Prostate gland (tissue), 2 donors: ENCODE measurements around the gene PLAAT4. TPM values are rescaled to one million over a fixed set of nuclear protein-coding genes. Genes with fewer than 3 reads are reported as not detected.
A peak's percentile ranks its signal among the peaks of the same experiment; 100 is the strongest.

Experiments
- DNase-seq: peaks from one replicate; pipeline ENCODE4 v3.0.0-alpha.2; 2019; ENCODE audit warnings: low spot score
- H3K27ac ChIP-seq, 2 donors: fragments of 200-600 bp; sonication (generic); 2 replicates each; pipeline ENCODE4 v1.5.1; 2017 to 2019
- H3K27me3 ChIP-seq: fragments of 200-600 bp; sonication (generic); replicated peaks from 2 replicates; pipeline ENCODE4 v1.5.1; 2019; ENCODE audit not compliant: insufficient read depth
- H3K36me3 ChIP-seq, 2 donors: fragments of 200-600 bp; sonication (generic); 1 replicate in 1 of 2; 2 replicates in 1 of 2; pipeline versions ENCODE4 v1.5.1 to v1.8.1; 2017 to 2019
- H3K4me1 ChIP-seq: fragments of 200-600 bp; sonication (generic); replicated peaks from 2 replicates; pipeline ENCODE4 v1.5.1; 2019
- H3K4me3 ChIP-seq, 2 donors: fragments of 200-600 bp; sonication (generic); 2 replicates each; pipeline ENCODE4 v1.5.1; 2017 to 2019
- H3K9me3 ChIP-seq: fragments of 200-600 bp; sonication (generic); 2 replicates; pipeline ENCODE4 v1.5.1; 2017
- POLR2A ChIP-seq: fragments of 450-650 bp; IDR thresholded peaks from one replicate; pipeline ENCODE4 v1.6.1; 2016; ENCODE audit warnings: antibody characterized with exemption, mild to moderate bottlenecking
- POLR2AphosphoS5 ChIP-seq: sonication (generic); formaldehyde crosslinking; IDR thresholded peaks from one replicate; pipeline ENCODE4 v1.6.1; 2017; ENCODE audit warnings: antibody characterized with exemption
- WGBS: methylation state at CpG from one replicate; pipeline ENCODE4 v1.1.5; 2018; 5-methylcytosine and 5-hydroxymethylcytosine counted together
- intact Hi-C: fragments of 100-400 bp; cut with DNase I; formaldehyde crosslinking; loops from one replicate; pipeline ENCODE4 v1.14.2; 2022
- total RNA-seq, 2 donors: library from RNA; depleted of rRNA; stranded (reverse); fragments of >200 nt; gene quantifications; one replicate each; pipeline ENCODE4 v1.1.0, GENCODE V29; 2016
- TF ChIP-seq, protein P1 (sequence below), 4 experiments: fragments of 200-600 bp in 2 of 4; fragments of 450-650 bp in 2 of 4; sonication (generic) in 2 of 4; IDR thresholded peaks; 1 replicate in 3 of 4; 2 replicates in 1 of 4; pipeline ENCODE4 v1.5.1; 2016 to 2019; ENCODE audit warnings: antibody characterized with exemption in 4 of 4, mild to moderate bottlenecking in 2 of 4, moderate library complexity in 2 of 4

The PLAAT4 gene
- total RNA-seq, 2 donors from 2014 or later = 47.6 to 50.8 TPM

GRCh38 chr11:63491240-63491587, 45.4 kb upstream of the PLAAT4 start:
- no peaks in the 10 kb centered on the region for H3K36me3 ChIP-seq
- H3K27ac ChIP-seq = peak overlapping the region; percentile 38 to 62
- TF ChIP-seq POLR2A = no peak
- TF ChIP-seq, protein P1, sequence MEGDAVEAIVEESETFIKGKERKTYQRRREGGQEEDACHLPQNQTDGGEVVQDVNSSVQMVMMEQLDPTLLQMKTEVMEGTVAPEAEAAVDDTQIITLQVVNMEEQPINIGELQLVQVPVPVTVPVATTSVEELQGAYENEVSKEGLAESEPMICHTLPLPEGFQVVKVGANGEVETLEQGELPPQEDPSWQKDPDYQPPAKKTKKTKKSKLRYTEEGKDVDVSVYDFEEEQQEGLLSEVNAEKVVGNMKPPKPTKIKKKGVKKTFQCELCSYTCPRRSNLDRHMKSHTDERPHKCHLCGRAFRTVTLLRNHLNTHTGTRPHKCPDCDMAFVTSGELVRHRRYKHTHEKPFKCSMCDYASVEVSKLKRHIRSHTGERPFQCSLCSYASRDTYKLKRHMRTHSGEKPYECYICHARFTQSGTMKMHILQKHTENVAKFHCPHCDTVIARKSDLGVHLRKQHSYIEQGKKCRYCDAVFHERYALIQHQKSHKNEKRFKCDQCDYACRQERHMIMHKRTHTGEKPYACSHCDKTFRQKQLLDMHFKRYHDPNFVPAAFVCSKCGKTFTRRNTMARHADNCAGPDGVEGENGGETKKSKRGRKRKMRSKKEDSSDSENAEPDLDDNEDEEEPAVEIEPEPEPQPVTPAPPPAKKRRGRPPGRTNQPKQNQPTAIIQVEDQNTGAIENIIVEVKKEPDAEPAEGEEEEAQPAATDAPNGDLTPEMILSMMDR (IDR thresholded peaks at IDR 0.05) = no peak
- TF ChIP-seq POLR2AphosphoS5 = no peak
- WGBS = 3% methylated on average over 13 of the region's 13 CpGs
- H3K9me3 ChIP-seq = no peaks in the 10 kb centered on the region
- peak overlapping the region; percentile 31 to 35 for H3K4me3 ChIP-seq
- no peaks in the 10 kb centered on the region for H3K27me3 ChIP-seq
- DNase-seq = no peak
- intact Hi-C loops = loop anchor here (5.0 kb wide), 1 partner anchor 41 kb away; no protein-coding TSS in a partner anchor
- H3K4me1 ChIP-seq = no peaks in the 10 kb centered on the region

- no peak for DNase-seq
- WGBS = 55% methylated on average over 11 of the region's 11 CpGs
- Histone ChIP-seq H3K27ac (no peak overlapping the region), H3K27me3 (no peaks in the 10 kb centered on the region), H3K36me3 (no peaks in the 10 kb centered on the region), H3K4me3 (peak overlapping the region in 1 of 2 donors; percentile 31), H3K9me3 (no peaks in the 10 kb centered on the region), H3K4me1 (no peaks in the 10 kb centered on the region)
- no peak for TF ChIP-seq POLR2AphosphoS5
- TF ChIP-seq, protein P1 (IDR thresholded peaks at IDR 0.05) = no peak
- no peak for TF ChIP-seq POLR2A
- intact Hi-C loops = loop anchor here (5.0 kb wide), 1 partner anchor 40 kb away; no protein-coding TSS in a partner anchor
Observed at GRCh38 chr11:63491636-63492372, 44.8 kb upstream of the PLAAT4 start.

- H3K36me3 ChIP-seq = no peaks in the 10 kb centered on the region
- TF ChIP-seq POLR2A (no peak), POLR2AphosphoS5 (no peak)
- TF ChIP-seq, protein P1 (IDR thresholded peaks at IDR 0.05) = no peak
- H3K27me3 ChIP-seq = no peaks in the 10 kb centered on the region
- 97% methylated on average over 1 of the region's 1 CpG for WGBS
- no peak for DNase-seq
- no peaks in the 10 kb centered on the region for H3K4me1 ChIP-seq
- intact Hi-C loops = loop anchor here (5.0 kb wide), 1 partner anchor 40 kb away; no protein-coding TSS in a partner anchor
- H3K27ac ChIP-seq = no peak overlapping the region
- H3K4me3 ChIP-seq = no peak overlapping the region
- no peaks in the 10 kb centered on the region for H3K9me3 ChIP-seq
Observed at GRCh38 chr11:63492441-63492840, 44.2 kb upstream of the PLAAT4 start.

DNA sequence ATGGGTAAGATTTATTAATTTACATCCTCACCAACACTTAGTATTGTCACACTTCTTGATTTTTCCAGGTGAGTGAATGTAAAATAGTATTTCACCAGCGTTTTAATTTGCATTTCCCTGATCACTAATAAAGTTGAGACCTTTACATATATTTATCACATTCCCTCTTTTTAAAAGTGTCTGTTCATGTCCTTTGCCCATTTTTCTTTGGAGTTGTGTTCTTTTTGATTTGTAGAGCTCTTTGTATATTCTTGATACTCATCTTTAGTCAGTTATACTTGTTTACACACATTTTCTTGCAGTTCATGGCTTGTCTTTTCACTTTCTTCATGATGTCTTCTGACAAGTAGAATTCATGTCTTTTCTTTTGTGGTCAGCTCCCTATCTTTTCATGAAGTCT, 43.5 kb upstream of the PLAAT4 start:
- Histone ChIP-seq H3K27me3 (no peaks in the 10 kb centered on the region), H3K27ac (no peak overlapping the region), H3K4me1 (no peaks in the 10 kb centered on the region), H3K4me3 (no peak overlapping the region), H3K9me3 (no peaks in the 10 kb centered on the region), H3K36me3 (no peaks in the 10 kb centered on the region)
- DNase-seq = no peak
- TF ChIP-seq, protein P1 (IDR thresholded peaks at IDR 0.05) = no peak
- TF ChIP-seq POLR2AphosphoS5 (no peak), POLR2A (no peak)
- intact Hi-C loops = loop anchor here (5.0 kb wide), 1 partner anchor 39 kb away; no protein-coding TSS in a partner anchor
- WGBS = 83% methylated on average over 1 of the region's 1 CpG

DNA sequence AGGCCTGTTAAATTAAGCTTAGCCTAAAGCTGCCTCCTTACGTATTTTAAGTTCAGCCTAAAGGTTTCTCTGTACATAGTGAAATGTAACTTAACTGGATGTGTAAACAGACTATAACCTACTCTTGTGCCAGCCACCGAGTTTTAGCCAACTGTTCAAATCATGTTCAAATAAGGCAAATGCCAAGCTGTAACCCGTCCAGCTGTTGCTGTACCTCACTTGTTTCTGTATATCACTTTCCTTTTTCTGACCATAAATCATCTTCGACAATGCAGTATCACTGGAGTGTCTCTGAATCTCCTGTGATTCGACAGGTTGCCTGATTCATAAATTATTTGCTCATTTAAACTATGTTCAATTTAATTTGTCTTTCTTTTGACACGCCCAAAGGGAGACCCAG, 41.6 kb upstream of the PLAAT4 start:
- H3K36me3 ChIP-seq = no peaks in the 10 kb centered on the region
- peak overlapping the region in 1 of 2 donors; percentile 20 for H3K27ac ChIP-seq
- no peaks in the 10 kb centered on the region for H3K27me3 ChIP-seq
- TF ChIP-seq, protein P1 (IDR thresholded peaks at IDR 0.05) = no peak
- TF ChIP-seq POLR2AphosphoS5 = peak; percentile 58
- no peaks in the 10 kb centered on the region for H3K4me1 ChIP-seq
- peak; percentile 58 for DNase-seq
- no peak overlapping the region for H3K4me3 ChIP-seq
- H3K9me3 ChIP-seq = no peaks in the 10 kb centered on the region
- 42% methylated on average over 6 of the region's 6 CpGs for WGBS
- intact Hi-C loops = loop anchor here (5.0 kb wide), 1 partner anchor 37 kb away; no protein-coding TSS in a partner anchor
